ENCODE data around the gene CLPTM1L.

The CLPTM1L gene

DNA sequence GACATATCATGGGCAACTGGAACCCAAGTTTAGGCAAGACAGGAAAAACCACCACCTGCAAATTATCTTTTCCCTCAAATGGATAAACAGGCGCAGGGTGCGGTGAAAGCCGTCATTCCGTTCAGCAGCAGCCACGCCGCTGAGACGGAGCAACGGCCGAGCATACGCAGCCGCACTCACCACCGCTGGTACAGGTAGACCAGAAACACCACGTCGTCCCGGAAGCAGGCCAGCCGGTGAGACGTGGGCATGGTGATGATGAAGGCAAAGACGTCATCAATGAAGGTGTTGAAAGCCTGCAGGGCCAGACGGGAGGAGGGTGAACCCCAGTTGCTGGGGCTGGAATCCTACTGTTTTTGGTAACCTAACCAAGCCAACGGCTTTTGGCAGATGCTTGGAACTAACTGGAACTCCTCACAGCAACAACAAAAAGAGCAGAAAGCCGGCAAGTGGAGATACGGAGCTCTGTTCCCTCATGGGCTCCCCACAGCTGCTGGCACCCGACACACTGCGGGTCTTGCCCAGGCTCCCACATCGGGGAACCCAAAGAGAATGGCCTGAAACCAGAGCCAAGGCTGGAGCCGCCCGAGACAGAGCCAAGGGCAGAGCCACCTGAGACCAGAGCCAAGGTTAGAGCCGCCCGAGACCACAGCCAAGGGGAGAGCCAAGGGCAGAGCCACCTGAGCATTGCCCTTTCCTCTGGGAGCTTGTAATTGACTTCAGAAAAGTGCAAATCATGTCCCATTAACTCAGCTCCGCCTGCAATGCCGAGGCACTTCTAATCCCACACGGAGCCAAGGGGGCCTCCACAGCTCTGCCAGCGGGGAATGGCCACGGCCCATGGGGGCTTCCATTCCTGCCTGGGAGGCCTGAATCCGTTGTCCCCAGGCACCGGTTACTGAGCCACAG is 24.2 kb downstream of the CLPTM1L start:
- Histone ChIP-seq H2BK12ac (ENCODE audit: low read length) (no peak overlapping the region), H2BK5ac (ENCODE audit: low read length) (no peak overlapping the region), H3K18ac (ENCODE audit: low read length) (no peak overlapping the region), H3K27ac (replicated peaks; ENCODE audit: low read length) (no peak overlapping the region), H3K4me2 (ENCODE audit: insufficient read depth, low read length, poor library complexity, severe bottlenecking) (no peak overlapping the region), H3K9me3 (replicated peaks in 1 of 2; ENCODE audit: control insufficient read depth in 2 of 2, insufficient read depth in 1 of 2, low read depth in 1 of 2, low read length in 2 of 2) (no peaks in the 10 kb centered on the region), H3K4me1 (ENCODE audit: control insufficient read depth in 2 of 2, insufficient read depth in 1 of 2, low read depth in 1 of 2, low read length in 2 of 2) (peaks cover 0 to 6% of the 10 kb centered on the region in 2 donors), H2AFZ (ENCODE audit: low read length) (no peak overlapping the region), H2AK5ac (ENCODE audit: low read depth, low read length) (no peak overlapping the region), H3K36me3 (replicated peaks in 1 of 2; ENCODE audit: control insufficient read depth in 2 of 2, insufficient read depth in 2 of 2, low read length in 2 of 2) (peaks cover 51 to 87% of the 10 kb centered on the region in 2 donors), H3K79me1 (ENCODE audit: low read depth, low read length) (peaks cover 3% of the 10 kb centered on the region), H4K8ac (ENCODE audit: low read depth, low read length) (no peak overlapping the region), H3K14ac (ENCODE audit: low read length) (no peak overlapping the region), H3K4ac (ENCODE audit: low read length) (no peak overlapping the region), H4K91ac (ENCODE audit: low read depth, low read length, poor library complexity) (no peak overlapping the region), H2BK120ac (ENCODE audit: low read depth, low read length) (no peak overlapping the region), H3K4me3 (ENCODE audit: low read length in 2 of 2) (no peak overlapping the region), H3K9ac (ENCODE audit: low read depth, low read length, poor library complexity) (no peak overlapping the region), H2BK15ac (ENCODE audit: low read length) (no peak overlapping the region), H3K23ac (ENCODE audit: low read depth, low read length, poor library complexity) (no peak overlapping the region), H3K27me3 (ENCODE audit: control insufficient read depth in 3 of 3, insufficient read depth in 3 of 3, low read depth in 1 of 3, low read length in 3 of 3) (no peaks in the 10 kb centered on the region)
- no peak for DNase-seq (ENCODE audit: low spot score)
- WGBS, 2 donors (ENCODE audit: extremely low coverage in 2 of 2, insufficient read length in 2 of 2, insufficient replicate concordance in 1 of 2): no CpG with 5 or more reads among the region's 36 CpGs

DNA sequence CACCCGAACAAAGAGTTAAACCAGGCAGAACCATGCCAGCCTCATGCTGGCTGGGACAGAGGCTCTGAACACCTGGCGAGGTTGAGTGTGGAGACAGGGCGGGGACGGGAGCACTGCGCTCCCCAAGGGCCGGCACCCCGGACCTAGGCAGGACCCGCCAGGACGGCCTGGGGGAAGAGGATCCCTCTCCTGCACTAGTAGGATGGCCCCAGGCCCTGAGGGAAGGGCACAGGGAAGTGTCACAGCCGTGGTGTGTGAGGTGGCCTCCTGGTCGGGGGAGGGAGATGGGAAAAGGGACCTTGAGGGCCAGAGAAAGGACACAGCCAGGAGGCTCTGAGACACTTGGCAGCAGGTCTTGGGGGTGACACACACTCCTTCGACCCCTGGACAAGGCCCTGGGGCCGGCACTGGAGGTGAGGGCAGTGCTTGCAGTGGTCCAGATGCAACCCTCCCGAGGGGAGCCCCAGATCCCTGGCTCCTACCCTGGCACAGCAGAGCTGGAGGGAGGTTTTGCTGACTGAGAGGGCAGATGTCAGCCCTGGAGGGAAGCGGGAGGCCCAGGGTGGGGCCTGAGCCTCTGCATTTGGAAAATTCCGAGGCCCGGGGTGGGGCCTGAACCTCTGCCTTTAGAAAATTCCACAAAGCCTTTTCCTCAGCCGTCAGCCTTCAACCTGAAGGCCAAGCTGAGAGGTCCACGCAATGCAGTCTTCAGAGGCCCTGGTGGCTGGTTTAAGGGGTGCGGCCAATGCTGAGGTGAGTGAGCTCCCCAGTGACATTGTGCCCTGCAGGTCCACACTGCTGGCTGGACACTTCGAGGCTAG is 25.3 kb downstream of the CLPTM1L start:
- Histone ChIP-seq H2BK5ac (ENCODE audit: low read length) (peak overlapping the region; percentile 11), H3K27me3 (ENCODE audit: control insufficient read depth in 3 of 3, insufficient read depth in 3 of 3, low read depth in 1 of 3, low read length in 3 of 3) (no peaks in the 10 kb centered on the region), H3K4me2 (ENCODE audit: insufficient read depth, low read length, poor library complexity, severe bottlenecking) (no peak overlapping the region), H3K23ac (ENCODE audit: low read depth, low read length, poor library complexity) (peak overlapping the region; percentile 40), H3K4me3 (ENCODE audit: low read length in 2 of 2) (no peak overlapping the region), H3K4ac (ENCODE audit: low read length) (no peak overlapping the region), H3K27ac (replicated peaks; ENCODE audit: low read length) (no peak overlapping the region), H2BK12ac (ENCODE audit: low read length) (no peak overlapping the region), H3K9me3 (replicated peaks in 1 of 2; ENCODE audit: control insufficient read depth in 2 of 2, insufficient read depth in 1 of 2, low read depth in 1 of 2, low read length in 2 of 2) (no peaks in the 10 kb centered on the region), H4K8ac (ENCODE audit: low read depth, low read length) (no peak overlapping the region), H2AK5ac (ENCODE audit: low read depth, low read length) (no peak overlapping the region), H4K91ac (ENCODE audit: low read depth, low read length, poor library complexity) (no peak overlapping the region), H3K36me3 (replicated peaks in 1 of 2; ENCODE audit: control insufficient read depth in 2 of 2, insufficient read depth in 2 of 2, low read length in 2 of 2) (peaks cover 41 to 77% of the 10 kb centered on the region in 2 donors), H2BK120ac (ENCODE audit: low read depth, low read length) (no peak overlapping the region), H3K4me1 (ENCODE audit: control insufficient read depth in 2 of 2, insufficient read depth in 1 of 2, low read depth in 1 of 2, low read length in 2 of 2) (peaks cover 0 to 6% of the 10 kb centered on the region in 2 donors), H3K18ac (ENCODE audit: low read length) (no peak overlapping the region), H3K14ac (ENCODE audit: low read length) (peak overlapping the region; percentile 32), H2BK15ac (ENCODE audit: low read length) (no peak overlapping the region), H3K9ac (ENCODE audit: low read depth, low read length, poor library complexity) (no peak overlapping the region), H2AFZ (ENCODE audit: low read length) (no peak overlapping the region), H3K79me1 (ENCODE audit: low read depth, low read length) (peaks cover 3% of the 10 kb centered on the region)
- WGBS, 2 donors (ENCODE audit: extremely low coverage in 2 of 2, insufficient read length in 2 of 2, insufficient replicate concordance in 1 of 2): no CpG with 5 or more reads among the region's 21 CpGs
- DNase-seq (ENCODE audit: low spot score): no peak

DNA sequence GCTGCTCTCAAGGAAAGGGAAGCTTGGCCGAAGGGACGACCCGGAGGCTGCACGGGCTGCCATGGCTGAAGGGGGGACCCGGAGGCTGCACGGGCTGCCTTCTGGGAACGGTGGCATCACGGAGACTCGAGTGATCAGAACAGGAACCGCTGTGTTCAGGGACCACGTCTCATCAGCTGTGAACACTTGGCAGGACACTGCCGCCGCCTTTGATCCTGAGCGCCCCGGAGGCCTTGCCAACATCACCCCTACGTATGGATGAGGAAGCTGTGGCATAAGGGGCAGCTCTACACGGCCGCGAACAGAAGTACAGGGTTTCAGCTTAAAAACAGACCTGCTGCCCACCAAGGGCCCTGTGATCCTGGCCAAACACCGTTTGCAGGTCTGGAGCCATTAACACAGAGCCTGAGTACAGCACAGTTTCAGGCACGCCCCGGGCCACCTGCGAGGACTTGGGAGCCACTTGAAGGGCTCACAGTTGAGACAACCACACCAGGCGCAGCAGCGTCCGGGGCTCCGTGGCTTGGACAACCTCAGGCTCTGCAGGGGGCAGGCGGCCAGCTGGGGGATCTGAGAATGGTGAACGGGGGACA is 26.1 kb downstream of the CLPTM1L start:
- no peak overlapping the region for H2AK5ac ChIP-seq (ENCODE audit: low read depth, low read length)
- H3K18ac ChIP-seq (ENCODE audit: low read length): no peak overlapping the region
- H3K27me3 ChIP-seq (ENCODE audit: control insufficient read depth in 3 of 3, insufficient read depth in 3 of 3, low read depth in 1 of 3, low read length in 3 of 3): no peaks in the 10 kb centered on the region
- no peak overlapping the region for H4K8ac ChIP-seq (ENCODE audit: low read depth, low read length)
- peak overlapping the region; percentile 55 for H3K23ac ChIP-seq (ENCODE audit: low read depth, low read length, poor library complexity)
- no peak overlapping the region for H2BK5ac ChIP-seq (ENCODE audit: low read length)
- no peak overlapping the region for H2AFZ ChIP-seq (ENCODE audit: low read length)
- no CpG with 5 or more reads among the region's 29 CpGs for WGBS, 2 donors (ENCODE audit: extremely low coverage in 2 of 2, insufficient read length in 2 of 2, insufficient replicate concordance in 1 of 2)
- no peak overlapping the region for H2BK15ac ChIP-seq (ENCODE audit: low read length)
- no peak overlapping the region for H4K91ac ChIP-seq (ENCODE audit: low read depth, low read length, poor library complexity)
- no peak for DNase-seq (ENCODE audit: low spot score)
- no peak overlapping the region for H2BK120ac ChIP-seq (ENCODE audit: low read depth, low read length)
- peaks cover 37 to 68% of the 10 kb centered on the region in 2 donors for H3K36me3 ChIP-seq (replicated peaks in 1 of 2; ENCODE audit: control insufficient read depth in 2 of 2, insufficient read depth in 2 of 2, low read length in 2 of 2)
- H3K4me3 ChIP-seq (ENCODE audit: low read length in 2 of 2): no peak overlapping the region
- H2BK12ac ChIP-seq (ENCODE audit: low read length): no peak overlapping the region
- no peak overlapping the region for H3K14ac ChIP-seq (ENCODE audit: low read length)
- H3K4me2 ChIP-seq (ENCODE audit: insufficient read depth, low read length, poor library complexity, severe bottlenecking): no peak overlapping the region
- no peak overlapping the region for H3K4ac ChIP-seq (ENCODE audit: low read length)
- H3K4me1 ChIP-seq (ENCODE audit: control insufficient read depth in 2 of 2, insufficient read depth in 1 of 2, low read depth in 1 of 2, low read length in 2 of 2): peaks cover 0 to 6% of the 10 kb centered on the region in 2 donors
- H3K9ac ChIP-seq (ENCODE audit: low read depth, low read length, poor library complexity): no peak overlapping the region
- no peak overlapping the region for H3K27ac ChIP-seq (replicated peaks; ENCODE audit: low read length)
- H3K9me3 ChIP-seq (replicated peaks in 1 of 2; ENCODE audit: control insufficient read depth in 2 of 2, insufficient read depth in 1 of 2, low read depth in 1 of 2, low read length in 2 of 2): no peaks in the 10 kb centered on the region
- peaks cover 3% of the 10 kb centered on the region for H3K79me1 ChIP-seq (ENCODE audit: low read depth, low read length)
